Keratinocyte (primary cell): ENCODE results near the gene CHST13. TPM values are rescaled to one million over a fixed set of nuclear protein-coding genes. Genes with fewer than 3 reads are reported as not detected.

Source experiments
- DNase-seq: peaks from one replicate; pipeline ENCODE4 v3.0.0-alpha.2; 2011; ENCODE audit warnings: low read depth, missing footprints, low spot score
- FAIRE-seq: peaks from 2 replicates; lab custom pipeline; 2011; peaks lifted over from hg19 to GRCh38; lab: Jason Lieb, UNC
- H2AFZ ChIP-seq: 2 replicates; pipeline ENCODE4 v1.6.0; 2012; ENCODE audit warnings: low read length, control low read depth, inconsistent platforms; ENCODE audit not compliant: control insufficient read depth
- H3K27ac ChIP-seq: 2 replicates; pipeline ENCODE4 v1.5.1; 2011; ENCODE audit warnings: low read length; ENCODE audit not compliant: control insufficient read depth, insufficient read depth
- H3K27me3 ChIP-seq: 3 replicates; pipeline ENCODE4 v1.6.0; 2011; ENCODE audit warnings: low read length; ENCODE audit not compliant: control insufficient read depth, insufficient read depth; ENCODE audit errors: extremely low read depth
- H3K36me3 ChIP-seq, 2 experiments: 2 replicates in 1 of 2; 3 replicates in 1 of 2; pipeline ENCODE4 v1.5.1; 2011; ENCODE audit warnings: low read length in 2 of 2, mild to moderate bottlenecking in 1 of 2; ENCODE audit not compliant: control insufficient read depth in 2 of 2, insufficient read depth in 2 of 2; ENCODE audit errors: extremely low read depth in 1 of 2
- H3K4me1 ChIP-seq: 3 replicates; pipeline ENCODE4 v1.5.1; 2011; ENCODE audit warnings: low read length; ENCODE audit not compliant: control insufficient read depth, insufficient read depth; ENCODE audit errors: extremely low read depth
- H3K4me2 ChIP-seq: 3 replicates; pipeline ENCODE4 v1.6.0; 2011; ENCODE audit warnings: low read depth, low read length; ENCODE audit not compliant: control insufficient read depth, insufficient read depth; ENCODE audit errors: extremely low read depth
- H3K4me3 ChIP-seq, 3 experiments: fragments of 200-600 bp in 1 of 3; sonication (generic) in 1 of 3; 2 replicates in 2 of 3; 3 replicates in 1 of 3; pipeline ENCODE4 v1.5.1; 2011 to 2016; ENCODE audit warnings: low read length in 3 of 3, mild to moderate bottlenecking in 3 of 3, control low read depth in 2 of 3, inconsistent platforms in 1 of 3, low read depth in 1 of 3, mixed read lengths in 1 of 3, mixed run types in 1 of 3, moderate library complexity in 1 of 3; ENCODE audit not compliant: control insufficient read depth in 2 of 3, insufficient read depth in 2 of 3; ENCODE audit errors: extremely low read depth in 1 of 3
- H3K79me2 ChIP-seq: 2 replicates; pipeline ENCODE4 v1.6.0; 2012; ENCODE audit warnings: low read length; ENCODE audit not compliant: control insufficient read depth, insufficient read depth
- H3K9ac ChIP-seq: 3 replicates; pipeline ENCODE4 v1.6.0; 2011; ENCODE audit warnings: low read length; ENCODE audit not compliant: control insufficient read depth, insufficient read depth; ENCODE audit errors: extremely low read depth
- H3K9me1 ChIP-seq: 3 replicates; pipeline ENCODE4 v1.6.0; 2011; ENCODE audit warnings: low read length; ENCODE audit not compliant: control insufficient read depth, insufficient read depth; ENCODE audit errors: extremely low read depth
- H3K9me3 ChIP-seq: 2 replicates; pipeline ENCODE4 v1.5.1; 2012; ENCODE audit warnings: low read depth, low read length; ENCODE audit not compliant: control insufficient read depth
- H4K20me1 ChIP-seq: 3 replicates; pipeline ENCODE4 v1.6.0; 2011; ENCODE audit warnings: low read length; ENCODE audit not compliant: control insufficient read depth, insufficient read depth; ENCODE audit errors: extremely low read depth
- EZH2 ChIP-seq: IDR thresholded peaks from one replicate; pipeline ENCODE4 v1.6.1; 2012; ENCODE audit warnings: inconsistent platforms, mild to moderate bottlenecking, low read length, moderate library complexity
- dilution Hi-C: fragments of 300-500 bp; cut with MboI; formaldehyde crosslinking; loops from one replicate; pipeline ENCODE4 v1.7.0; 2020; ENCODE audit warnings: low sequenced_read_pairs; ENCODE audit not compliant: extremely low pct_ligation_motif_present
- polyA plus RNA-seq, 5 experiments: library from polyadenylated mRNA; depleted of rRNA in 3 of 5; stranded (reverse) in 3 of 5; stranded (forward) in 1 of 5; unstranded in 1 of 5; fragments of >200 nt; gene quantifications; 1 replicate in 1 of 5; 2 replicates in 3 of 5; 3 replicates in 1 of 5; pipeline versions ENCODE4 v1.2.1 to v1.2.3, GENCODE V29; 2011 to 2012; ENCODE audit warnings: missing spikeins in 2 of 5, low read depth in 1 of 5, low replicate concordance in 1 of 5
- TF ChIP-seq, protein P1 (sequence below), 3 experiments: IDR thresholded peaks in 1 of 3; conservative IDR thresholded peaks in 1 of 3; optimal IDR thresholded peaks in 1 of 3; 2 replicates in 2 of 3; 3 replicates in 1 of 3; pipeline versions ENCODE3 to v1.5.1; 2011; ENCODE audit warnings: low read length in 3 of 3, mild to moderate bottlenecking in 3 of 3, moderate library complexity in 2 of 3, control low read depth in 1 of 3, inconsistent platforms in 1 of 3; ENCODE audit not compliant: insufficient read depth in 2 of 3; ENCODE audit errors: extremely low read depth in 1 of 3

The CHST13 gene
- polyA plus RNA-seq, 1 donor (not counting 4 experiments of a cell fraction or from before 2014, with no cell fraction given): not detected

DNA sequence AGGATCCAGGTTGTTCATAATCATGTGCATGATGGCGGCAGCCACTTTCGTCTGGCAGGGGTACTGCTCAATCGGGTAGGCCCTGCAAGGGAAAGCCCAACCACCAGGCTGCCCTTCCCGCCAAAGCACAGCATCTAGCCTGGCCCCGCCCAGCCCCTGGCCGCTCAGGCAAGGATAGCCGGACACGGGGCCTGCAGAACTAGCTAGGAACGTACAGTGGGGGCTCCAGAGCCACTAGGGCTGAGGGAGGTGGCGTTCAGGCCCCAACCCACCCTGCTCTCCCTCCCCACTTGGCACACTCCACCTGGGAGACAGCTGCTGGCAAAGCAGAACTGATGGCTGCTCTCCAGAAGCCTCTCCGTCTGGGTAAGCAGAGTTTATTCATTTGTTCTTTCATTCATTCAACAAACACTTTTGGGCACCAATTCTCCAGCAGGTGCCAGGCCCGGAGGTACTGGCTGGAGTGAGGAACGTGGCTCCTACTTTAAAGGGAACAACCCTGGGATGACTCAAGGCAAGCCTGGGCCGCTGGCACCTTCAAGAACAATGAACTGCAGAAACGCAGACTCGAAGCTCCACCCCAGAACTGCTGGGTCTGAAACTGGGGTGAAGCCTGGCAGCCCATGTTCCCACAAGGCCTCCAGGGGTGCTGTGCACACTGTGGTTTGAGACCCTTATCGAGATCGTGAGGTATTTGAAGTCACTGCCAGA is 14.2 kb upstream of the CHST13 start:
- Histone ChIP-seq H3K4me2 (no peak overlapping the region), H3K79me2 (no peaks in the 10 kb centered on the region), H4K20me1 (no peaks in the 10 kb centered on the region), H3K4me1 (peaks cover 14% of the 10 kb centered on the region), H3K9me3 (no peaks in the 10 kb centered on the region), H3K9ac (no peak overlapping the region), H3K36me3 (no peaks in the 10 kb centered on the region), H3K4me3 (no peak overlapping the region), H3K27me3 (peaks cover 6% of the 10 kb centered on the region), H2AFZ (peak overlapping the region; percentile 54), H3K27ac (no peak overlapping the region), H3K9me1 (no peaks in the 10 kb centered on the region)
- FAIRE-seq (peak; percentile 73), DNase-seq (no peak)
- dilution Hi-C loops: no loop called here
- no peak for TF ChIP-seq EZH2
- TF ChIP-seq, protein P1, sequence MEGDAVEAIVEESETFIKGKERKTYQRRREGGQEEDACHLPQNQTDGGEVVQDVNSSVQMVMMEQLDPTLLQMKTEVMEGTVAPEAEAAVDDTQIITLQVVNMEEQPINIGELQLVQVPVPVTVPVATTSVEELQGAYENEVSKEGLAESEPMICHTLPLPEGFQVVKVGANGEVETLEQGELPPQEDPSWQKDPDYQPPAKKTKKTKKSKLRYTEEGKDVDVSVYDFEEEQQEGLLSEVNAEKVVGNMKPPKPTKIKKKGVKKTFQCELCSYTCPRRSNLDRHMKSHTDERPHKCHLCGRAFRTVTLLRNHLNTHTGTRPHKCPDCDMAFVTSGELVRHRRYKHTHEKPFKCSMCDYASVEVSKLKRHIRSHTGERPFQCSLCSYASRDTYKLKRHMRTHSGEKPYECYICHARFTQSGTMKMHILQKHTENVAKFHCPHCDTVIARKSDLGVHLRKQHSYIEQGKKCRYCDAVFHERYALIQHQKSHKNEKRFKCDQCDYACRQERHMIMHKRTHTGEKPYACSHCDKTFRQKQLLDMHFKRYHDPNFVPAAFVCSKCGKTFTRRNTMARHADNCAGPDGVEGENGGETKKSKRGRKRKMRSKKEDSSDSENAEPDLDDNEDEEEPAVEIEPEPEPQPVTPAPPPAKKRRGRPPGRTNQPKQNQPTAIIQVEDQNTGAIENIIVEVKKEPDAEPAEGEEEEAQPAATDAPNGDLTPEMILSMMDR (optimal IDR thresholded peaks at IDR 0.05 in 1 of 3, IDR thresholded peaks at IDR 0.05 in 1 of 3, conservative IDR thresholded peaks at IDR 0.05 in 1 of 3; ENCODE audit: extremely low read depth in 1 of 3, insufficient read depth in 2 of 3, low read length in 3 of 3): no peak

DNA sequence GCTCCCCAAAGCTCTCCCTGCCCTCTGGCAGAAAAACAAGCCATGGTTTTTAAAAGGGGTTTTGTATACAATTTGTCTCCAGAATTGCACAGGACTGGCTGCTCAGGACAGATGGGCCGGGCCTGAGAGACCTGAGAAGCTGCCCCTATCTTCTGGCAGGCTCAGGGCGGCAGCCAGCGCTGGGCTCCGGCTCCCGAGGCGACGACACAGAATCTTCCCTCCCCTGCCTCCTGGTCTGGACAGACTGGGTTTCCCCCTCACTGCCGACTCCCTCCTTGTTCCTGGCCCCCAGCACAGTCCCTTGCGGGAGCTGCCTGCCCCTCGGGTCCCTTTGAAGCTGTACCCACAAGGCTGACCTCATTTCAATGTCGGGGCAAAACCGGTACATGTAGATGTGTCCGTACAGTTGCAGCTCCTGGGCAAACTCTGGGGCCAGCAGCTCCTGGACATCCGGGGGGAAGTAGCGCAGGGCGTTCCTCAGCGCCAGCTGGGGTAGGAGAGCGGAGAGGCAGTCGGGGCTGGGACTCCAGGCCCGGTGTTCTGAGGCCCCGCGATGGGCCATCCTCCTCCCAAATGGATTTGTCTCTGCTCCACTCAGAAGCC is 13.5 kb upstream of the CHST13 start:
- no peak overlapping the region for H3K4me3 ChIP-seq
- no peak overlapping the region for H3K27ac ChIP-seq
- peak overlapping the region; percentile 54 for H2AFZ ChIP-seq
- no peak overlapping the region for H3K4me2 ChIP-seq
- FAIRE-seq (no peak), DNase-seq (no peak)
- H3K9me1 ChIP-seq: no peaks in the 10 kb centered on the region
- H3K79me2 ChIP-seq: no peaks in the 10 kb centered on the region
- dilution Hi-C loops: no loop called here
- no peaks in the 10 kb centered on the region for H3K9me3 ChIP-seq
- no peak overlapping the region for H3K9ac ChIP-seq
- H4K20me1 ChIP-seq: no peaks in the 10 kb centered on the region
- no peak for TF ChIP-seq EZH2
- TF ChIP-seq, protein P1 (optimal IDR thresholded peaks at IDR 0.05 in 1 of 3, IDR thresholded peaks at IDR 0.05 in 1 of 3, conservative IDR thresholded peaks at IDR 0.05 in 1 of 3; ENCODE audit: extremely low read depth in 1 of 3, insufficient read depth in 2 of 3, low read length in 3 of 3): no peak
- peaks cover 14% of the 10 kb centered on the region for H3K4me1 ChIP-seq
- H3K27me3 ChIP-seq: peaks cover 3% of the 10 kb centered on the region
- H3K36me3 ChIP-seq: no peaks in the 10 kb centered on the region
